BE2C (cell line): ENCODE results near the gene SCUBE2.
"Not testable (repeated sequence)": the region's sequence is repeated elsewhere in the genome, so short reads cannot be mapped to it uniquely, and the experiment has no call there.

Experiments used
- DNase-seq: peaks from one replicate; pipeline ENCODE4 v3.0.0-alpha.2; 2020
- H3K27me3 ChIP-seq: fragments of 250-450 bp; sonication (Bioruptor Pico); 2 replicates; pipeline ENCODE4 v1.5.1; 2020; ENCODE audit warnings: mild to moderate bottlenecking
- H3K36me3 ChIP-seq: fragments of 250-450 bp; sonication (Bioruptor Pico); 2 replicates; pipeline ENCODE4 v1.5.1; 2020; ENCODE audit warnings: mild to moderate bottlenecking
- H3K4me1 ChIP-seq: fragments of 250-450 bp; sonication (Bioruptor Pico); 2 replicates; pipeline ENCODE4 v1.5.1; 2020
- H3K4me3 ChIP-seq: 2 replicates; pipeline ENCODE4 v1.5.1; 2011; ENCODE audit warnings: low read depth, low read length
- H3K9me3 ChIP-seq: fragments of 250-450 bp; sonication (Bioruptor Pico); 2 replicates; pipeline ENCODE4 v1.5.1; 2020
- CTCF ChIP-seq: IDR thresholded peaks from 2 replicates; pipeline ENCODE4 v1.5.1; 2012; ENCODE audit warnings: mild to moderate bottlenecking, low read depth, low read length

The SCUBE2 gene

GRCh38 chr11:9014826-9015225 is 76.6 kb downstream of the SCUBE2 start:
- Histone ChIP-seq H3K9me3 (no peaks in the 10 kb centered on the region), H3K4me3 (no peak overlapping the region), H3K4me1 (no peaks in the 10 kb centered on the region), H3K27me3 (no peaks in the 10 kb centered on the region), H3K36me3 (no peaks in the 10 kb centered on the region)
- TF ChIP-seq CTCF: no peak
- no peak for DNase-seq

- H3K4me1 ChIP-seq: no peaks in the 10 kb centered on the region
- no peaks in the 10 kb centered on the region for H3K36me3 ChIP-seq
- TF ChIP-seq CTCF: no peak
- no peaks in the 10 kb centered on the region for H3K9me3 ChIP-seq
- no peak overlapping the region for H3K4me3 ChIP-seq
- no peaks in the 10 kb centered on the region for H3K27me3 ChIP-seq
- DNase-seq: no peak
Measured at GRCh38 chr11:9013373-9013772, 78.0 kb downstream of the SCUBE2 start.

- not testable (repeated sequence) for H3K4me1 ChIP-seq, H3K36me3 ChIP-seq, H3K27me3 ChIP-seq, H3K4me3 ChIP-seq, DNase-seq, H3K9me3 ChIP-seq
Measured at GRCh38 chr11:9009538-9009937, 81.9 kb downstream of the SCUBE2 start.

- no peaks in the 10 kb centered on the region for H3K9me3 ChIP-seq
- H3K36me3 ChIP-seq: no peaks in the 10 kb centered on the region
- H3K4me1 ChIP-seq: no peaks in the 10 kb centered on the region
- no peak for DNase-seq
- no peak for TF ChIP-seq CTCF
- peaks cover 13% of the 10 kb centered on the region for H3K27me3 ChIP-seq
- no peak overlapping the region for H3K4me3 ChIP-seq
Measured at GRCh38 chr11:9008661-9009060, 82.7 kb downstream of the SCUBE2 start.

GRCh38 chr11:9008011-9008550 is 83.3 kb downstream of the SCUBE2 start:
- no peaks in the 10 kb centered on the region for H3K36me3 ChIP-seq
- DNase-seq: no peak
- H3K9me3 ChIP-seq: no peaks in the 10 kb centered on the region
- TF ChIP-seq CTCF: no peak
- H3K4me3 ChIP-seq: no peak overlapping the region
- H3K4me1 ChIP-seq: no peaks in the 10 kb centered on the region
- H3K27me3 ChIP-seq: peaks cover 19% of the 10 kb centered on the region

GRCh38 chr11:9005087-9005486 is 86.3 kb downstream of the SCUBE2 start:
- Histone ChIP-seq H3K36me3 (no peaks in the 10 kb centered on the region), H3K27me3 (peaks cover 24% of the 10 kb centered on the region), H3K4me1 (no peaks in the 10 kb centered on the region), H3K9me3 (no peaks in the 10 kb centered on the region), H3K4me3 (no peak overlapping the region)
- DNase-seq: no peak
- no peak for TF ChIP-seq CTCF
